Spinal cord (tissue), 10 donors: ENCODE measurements around the gene COL20A1. TPM values are rescaled to one million over a fixed set of nuclear protein-coding genes. Genes with fewer than 3 reads are reported as not detected.

Experiments
- DNase-seq, 6 donors: peaks; one replicate each; pipeline versions ENCODE4 v3.0.0 to v3.0.0-alpha.2; 2013 to 2015; ENCODE audit warnings: low spot score in 6 of 6, low read depth in 4 of 6
- H3K27ac ChIP-seq: one replicate; pipeline ENCODE4 v1.5.1; 2013; ENCODE audit warnings: low read depth, low read length, control low read depth
- H3K27me3 ChIP-seq: one replicate; pipeline ENCODE4 v1.6.1; 2013; ENCODE audit warnings: low read length; ENCODE audit not compliant: control insufficient read depth, insufficient read depth
- H3K36me3 ChIP-seq: one replicate; pipeline ENCODE4 v1.6.1; 2013; ENCODE audit warnings: low read length; ENCODE audit not compliant: control insufficient read depth, insufficient read depth
- H3K4me1 ChIP-seq: one replicate; pipeline ENCODE4 v1.6.1; 2013; ENCODE audit warnings: low read length; ENCODE audit not compliant: control insufficient read depth, insufficient read depth
- H3K4me3 ChIP-seq: one replicate; pipeline ENCODE4 v1.5.1; 2013; ENCODE audit warnings: low read depth, low read length, control low read depth
- H3K9me3 ChIP-seq: one replicate; pipeline ENCODE4 v1.6.1; 2013; ENCODE audit warnings: low read length; ENCODE audit not compliant: control insufficient read depth, insufficient read depth
- WGBS: methylation state at CpG from one replicate; pipeline ENCODE4 v1.1.5; 2013; ENCODE audit warnings: missing lambda C conversion rate; ENCODE audit not compliant: insufficient coverage; 5-methylcytosine and 5-hydroxymethylcytosine counted together
- polyA plus RNA-seq, 2 donors: library from polyadenylated mRNA; unstranded; fragments of 120-200 nt; gene quantifications; one replicate each; pipeline ENCODE4 v1.2.1, GENCODE V29; 2013; ENCODE audit not compliant: insufficient read length in 2 of 2
- total RNA-seq, 2 donors: library from RNA; depleted of rRNA in 1 of 2; stranded (reverse); fragments of 120-200 nt in 1 of 2; fragments of >200 nt in 1 of 2; gene quantifications; one replicate each; pipeline versions ENCODE4 v1.2.3 to v1.2.4, GENCODE V29; 2013 to 2014
- donor health status: healthy.

The COL20A1 gene
- total and polyA plus RNA-seq, 4 donors = 10.3 to 50.9 (median 32.2) TPM

- WGBS = 73% methylated on average over 9 of the region's 14 CpGs
- no peaks in the 10 kb centered on the region for H3K27me3 ChIP-seq
Measured at GRCh38 chr20:63284083-63284440, 8.9 kb upstream of the COL20A1 start.

GRCh38 chr20:63284544-63284949 lies 8.4 kb upstream of the COL20A1 start:
- Histone ChIP-seq H3K36me3 (peaks cover 100% of the 10 kb centered on the region), H3K4me1 (peaks cover 4% of the 10 kb centered on the region), H3K9me3 (no peaks in the 10 kb centered on the region), H3K27ac (no peak overlapping the region), H3K4me3 (no peak overlapping the region), H3K27me3 (no peaks in the 10 kb centered on the region)
- WGBS = 87% methylated on average over 22 of the region's 25 CpGs
- DNase-seq = no peak

More at GRCh38 chr20:63284083-63284440, 8.9 kb upstream of the COL20A1 start:
- Histone ChIP-seq H3K36me3 (peaks cover 100% of the 10 kb centered on the region), H3K27ac (no peak overlapping the region), H3K4me1 (peaks cover 4% of the 10 kb centered on the region), H3K9me3 (no peaks in the 10 kb centered on the region), H3K4me3 (no peak overlapping the region)
- DNase-seq = no peak

- H3K9me3 ChIP-seq = no peaks in the 10 kb centered on the region
- H3K27ac ChIP-seq = no peak overlapping the region
- 95% methylated on average over 11 of the region's 13 CpGs for WGBS
Measured at GRCh38 chr20:63284981-63285524, 7.9 kb upstream of the COL20A1 start.

DNA sequence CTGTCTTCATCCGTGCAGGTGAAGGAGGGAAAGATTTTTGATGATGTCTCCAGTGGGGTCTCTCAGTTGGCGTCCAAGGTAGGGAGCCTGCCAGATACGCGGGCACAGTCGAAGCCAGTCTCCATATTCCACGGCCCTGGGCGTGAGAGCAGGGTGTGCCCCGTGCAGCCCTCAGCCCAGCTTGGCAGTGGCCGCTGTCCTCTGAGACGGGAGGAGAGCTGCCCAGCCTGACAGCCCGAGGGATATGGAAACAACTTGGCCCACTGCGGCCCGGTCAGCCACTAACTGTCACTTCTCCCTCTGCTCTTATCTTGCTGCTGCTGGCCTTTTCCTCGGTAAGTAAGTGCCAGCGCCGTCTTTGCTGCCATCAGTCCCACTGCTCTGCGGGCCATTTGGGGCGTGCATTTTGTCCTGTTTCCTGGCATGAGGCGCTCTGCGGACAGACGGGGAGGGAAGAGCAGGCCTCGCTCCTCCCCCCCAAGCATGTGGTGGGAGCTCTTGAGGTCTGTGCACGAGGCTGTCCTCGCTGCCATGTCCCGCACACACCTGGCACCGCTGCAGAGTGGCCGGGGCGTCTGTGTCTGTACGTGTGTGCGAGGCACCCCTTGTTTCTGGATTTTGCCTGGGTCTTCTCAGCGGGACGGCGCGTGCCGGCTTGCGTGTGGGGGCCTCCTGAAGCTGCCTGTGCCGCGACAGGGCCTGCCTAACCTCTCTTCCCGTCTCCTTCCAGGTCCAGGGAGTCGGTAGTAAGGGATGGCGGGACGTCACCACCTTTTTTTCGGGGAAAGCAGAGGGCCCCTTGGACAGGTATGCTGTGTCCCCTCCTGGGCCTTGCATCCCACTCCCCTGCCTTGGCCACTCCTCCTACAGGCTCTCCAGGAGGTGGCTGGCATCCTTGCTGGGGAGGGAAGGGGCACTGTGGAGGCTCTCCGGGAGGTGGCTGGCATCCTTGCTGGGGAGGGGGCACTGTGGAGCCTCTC lies 7.1 kb upstream of the COL20A1 start:
- no peak for DNase-seq
- 94% methylated on average over 43 of the region's 44 CpGs for WGBS
- Histone ChIP-seq H3K27me3 (no peaks in the 10 kb centered on the region), H3K4me3 (no peak overlapping the region), H3K4me1 (peaks cover 8% of the 10 kb centered on the region), H3K36me3 (peaks cover 100% of the 10 kb centered on the region), H3K9me3 (no peaks in the 10 kb centered on the region), H3K27ac (no peak overlapping the region)

More at GRCh38 chr20:63284981-63285524, 7.9 kb upstream of the COL20A1 start:
- no peaks in the 10 kb centered on the region for H3K27me3 ChIP-seq
- H3K4me3 ChIP-seq = no peak overlapping the region
- H3K36me3 ChIP-seq = peaks cover 100% of the 10 kb centered on the region
- H3K4me1 ChIP-seq = peaks cover 4% of the 10 kb centered on the region
- no peak for DNase-seq

GRCh38 chr20:63286781-63287696 lies 5.9 kb upstream of the COL20A1 start:
- 88% methylated on average over 16 of the region's 23 CpGs for WGBS
- no peaks in the 10 kb centered on the region for H3K27me3 ChIP-seq

GRCh38 chr20:63287697-63288580 lies 5.0 kb upstream of the COL20A1 start:
- Histone ChIP-seq H3K36me3 (peaks cover 95% of the 10 kb centered on the region), H3K27ac (no peak overlapping the region), H3K27me3 (no peaks in the 10 kb centered on the region), H3K4me1 (peaks cover 27% of the 10 kb centered on the region), H3K9me3 (no peaks in the 10 kb centered on the region), H3K4me3 (no peak overlapping the region)
- WGBS = 93% methylated on average over 54 of the region's 55 CpGs
- no peak for DNase-seq

More at GRCh38 chr20:63286781-63287696, 5.9 kb upstream of the COL20A1 start:
- H3K27ac ChIP-seq = no peak overlapping the region
- H3K9me3 ChIP-seq = no peaks in the 10 kb centered on the region
- H3K36me3 ChIP-seq = peaks cover 98% of the 10 kb centered on the region
- peaks cover 18% of the 10 kb centered on the region for H3K4me1 ChIP-seq
- DNase-seq = no peak
- H3K4me3 ChIP-seq = no peak overlapping the region

- Histone ChIP-seq H3K27me3 (no peaks in the 10 kb centered on the region), H3K4me1 (peaks cover 35% of the 10 kb centered on the region), H3K4me3 (no peak overlapping the region), H3K9me3 (no peaks in the 10 kb centered on the region), H3K36me3 (peaks cover 87% of the 10 kb centered on the region), H3K27ac (no peak overlapping the region)
- no peak for DNase-seq
- WGBS = 95% methylated on average over 27 of the region's 28 CpGs
Measured at GRCh38 chr20:63288581-63289251, 4.3 kb upstream of the COL20A1 start.

GRCh38 chr20:63289311-63290135 lies 3.5 kb upstream of the COL20A1 start:
- H3K4me1 ChIP-seq = peaks cover 42% of the 10 kb centered on the region
- 82% methylated on average over 23 of the region's 25 CpGs for WGBS
- DNase-seq = no peak
- H3K36me3 ChIP-seq = peaks cover 79% of the 10 kb centered on the region
- H3K27ac ChIP-seq = no peak overlapping the region
- no peaks in the 10 kb centered on the region for H3K27me3 ChIP-seq
- no peaks in the 10 kb centered on the region for H3K9me3 ChIP-seq
- no peak overlapping the region for H3K4me3 ChIP-seq
